ENCODE data around the gene SHISA7.

Gene SHISA7

GRCh38 chr19:55382013-55382412 lies 61.1 kb downstream of the SHISA7 start:
- peaks cover 5% of the 10 kb centered on the region for H3K27me3 ChIP-seq (ENCODE audit: insufficient read depth, poor library complexity, severe bottlenecking)
- DNase-seq (ENCODE audit: low read depth in 1 of 2, low spot score in 1 of 2), result no peak
- no peak overlapping the region for H3K4me3 ChIP-seq (replicated peaks; ENCODE audit: insufficient read depth, low read length)
- TF ChIP-seq, protein P1, sequence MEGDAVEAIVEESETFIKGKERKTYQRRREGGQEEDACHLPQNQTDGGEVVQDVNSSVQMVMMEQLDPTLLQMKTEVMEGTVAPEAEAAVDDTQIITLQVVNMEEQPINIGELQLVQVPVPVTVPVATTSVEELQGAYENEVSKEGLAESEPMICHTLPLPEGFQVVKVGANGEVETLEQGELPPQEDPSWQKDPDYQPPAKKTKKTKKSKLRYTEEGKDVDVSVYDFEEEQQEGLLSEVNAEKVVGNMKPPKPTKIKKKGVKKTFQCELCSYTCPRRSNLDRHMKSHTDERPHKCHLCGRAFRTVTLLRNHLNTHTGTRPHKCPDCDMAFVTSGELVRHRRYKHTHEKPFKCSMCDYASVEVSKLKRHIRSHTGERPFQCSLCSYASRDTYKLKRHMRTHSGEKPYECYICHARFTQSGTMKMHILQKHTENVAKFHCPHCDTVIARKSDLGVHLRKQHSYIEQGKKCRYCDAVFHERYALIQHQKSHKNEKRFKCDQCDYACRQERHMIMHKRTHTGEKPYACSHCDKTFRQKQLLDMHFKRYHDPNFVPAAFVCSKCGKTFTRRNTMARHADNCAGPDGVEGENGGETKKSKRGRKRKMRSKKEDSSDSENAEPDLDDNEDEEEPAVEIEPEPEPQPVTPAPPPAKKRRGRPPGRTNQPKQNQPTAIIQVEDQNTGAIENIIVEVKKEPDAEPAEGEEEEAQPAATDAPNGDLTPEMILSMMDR (IDR thresholded peaks at IDR 0.05; ENCODE audit: insufficient read depth, low read length), result no peak
- TF ChIP-seq GABPA (IDR thresholded peaks at IDR 0.05; ENCODE audit: low read depth) (no peak), POLR2AphosphoS5 (IDR thresholded peaks at IDR 0.05; ENCODE audit: low read depth) (no peak), REST (IDR thresholded peaks at IDR 0.05; ENCODE audit: insufficient replicate concordance, low read depth) (no peak), SPI1 (IDR thresholded peaks at IDR 0.05; ENCODE audit: borderline replicate concordance, low read depth) (no peak)
- no peak overlapping the region for H3K27ac ChIP-seq (replicated peaks)

DNA sequence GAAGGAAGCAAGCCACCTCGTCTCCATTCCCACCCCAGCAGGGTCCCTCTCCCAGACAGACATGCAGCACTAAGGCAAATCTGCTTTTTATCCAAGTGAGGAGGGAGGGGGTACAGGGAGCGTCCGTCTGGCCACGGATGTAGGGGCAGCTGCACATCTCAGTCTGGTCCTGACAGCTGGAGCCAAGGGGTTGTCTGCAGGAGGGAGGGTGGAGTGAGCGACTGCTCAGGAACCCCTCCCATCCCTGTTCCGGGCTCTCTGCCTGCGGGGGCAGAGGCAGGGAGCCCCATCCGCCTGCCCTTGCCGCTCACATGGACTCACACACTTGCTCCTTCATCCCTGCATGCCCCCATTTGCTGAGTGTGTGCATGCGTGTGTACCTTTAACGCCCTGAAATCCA lies 63.9 kb downstream of the SHISA7 start:
- Histone ChIP-seq H3K4me3 (replicated peaks; ENCODE audit: insufficient read depth, low read length) (no peak overlapping the region), H3K27ac (replicated peaks) (no peak overlapping the region), H3K27me3 (ENCODE audit: insufficient read depth, poor library complexity, severe bottlenecking) (peaks cover 15% of the 10 kb centered on the region)
- TF ChIP-seq, protein P1 (IDR thresholded peaks at IDR 0.05; ENCODE audit: insufficient read depth, low read length), result no peak
- TF ChIP-seq SPI1 (IDR thresholded peaks at IDR 0.05; ENCODE audit: borderline replicate concordance, low read depth) (no peak), GABPA (IDR thresholded peaks at IDR 0.05; ENCODE audit: low read depth) (no peak), POLR2AphosphoS5 (IDR thresholded peaks at IDR 0.05; ENCODE audit: low read depth) (no peak), REST (IDR thresholded peaks at IDR 0.05; ENCODE audit: insufficient replicate concordance, low read depth) (no peak)
- DNase-seq (ENCODE audit: low read depth in 1 of 2, low spot score in 1 of 2), result no peak
